Panc1 (cell line): Measurements from ENCODE around the gene CCDC183.
"Not testable (repeated sequence)": the region's sequence is repeated elsewhere in the genome, so short reads cannot be mapped to it uniquely, and the experiment has no call there.

Experiments
- POLR2AphosphoS5 ChIP-seq: IDR thresholded peaks from 2 replicates; pipeline ENCODE4 v1.6.1; 2012; ENCODE audit warnings: mild to moderate bottlenecking, low read depth, low read length, moderate library complexity
- SIN3A ChIP-seq: IDR thresholded peaks from 2 replicates; pipeline ENCODE4 v1.6.1; 2012; ENCODE audit warnings: low read depth, mild to moderate bottlenecking, low read length, moderate library complexity, borderline replicate concordance; ENCODE audit not compliant: insufficient read depth
- TF ChIP-seq, protein P1 (sequence below): fragments of 450-650 bp; IDR thresholded peaks from 2 replicates; pipeline ENCODE4 v1.5.1; 2017; ENCODE audit warnings: mild to moderate bottlenecking
- TF ChIP-seq, protein P2 (sequence below), 2 experiments: IDR thresholded peaks; 2 replicates each; pipeline ENCODE4 v1.6.1; 2011 to 2012; ENCODE audit warnings: low read depth in 2 of 2, control low read depth in 1 of 2, low read length in 1 of 2, mild to moderate bottlenecking in 1 of 2, moderate library complexity in 1 of 2; ENCODE audit not compliant: insufficient read depth in 1 of 2

DNA sequence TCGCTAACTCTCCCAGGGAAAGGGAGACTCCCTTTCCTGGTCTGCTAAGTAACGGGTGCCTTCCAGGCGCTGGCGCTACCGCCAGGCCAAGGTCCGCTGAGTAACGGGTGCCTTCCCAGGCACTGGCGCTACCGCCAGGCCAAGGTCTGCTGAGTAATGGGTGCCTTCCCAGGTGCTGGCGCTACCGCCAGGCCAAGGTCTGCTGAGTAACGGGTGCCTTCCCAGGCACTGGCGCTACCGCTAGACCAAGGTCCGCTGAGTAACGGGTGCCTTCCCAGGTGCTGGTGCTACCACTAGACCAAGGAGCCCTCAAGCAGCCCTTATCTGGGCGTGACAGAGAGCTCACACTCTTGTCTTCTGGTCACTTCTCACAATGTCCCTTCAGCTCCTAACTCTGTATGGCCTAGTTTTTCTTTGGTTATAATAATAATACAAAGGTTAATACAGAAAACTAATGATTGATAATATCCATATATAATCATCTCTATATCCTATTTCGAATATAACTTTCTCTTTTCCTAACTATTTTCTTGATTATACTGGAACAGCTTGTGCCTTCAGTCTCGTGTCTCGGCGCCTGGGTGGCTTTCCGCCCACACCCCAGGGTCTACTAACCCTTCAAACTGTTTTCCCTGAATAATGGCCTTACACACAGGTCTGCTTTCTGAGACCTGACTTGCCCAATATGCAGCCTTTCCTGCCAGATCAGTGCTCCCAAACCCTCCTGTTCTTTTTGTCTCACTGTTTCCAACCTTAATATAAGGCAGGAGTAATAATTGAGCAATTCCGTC is 10.4 kb upstream of the CCDC183 start:
- TF ChIP-seq, protein P1, sequence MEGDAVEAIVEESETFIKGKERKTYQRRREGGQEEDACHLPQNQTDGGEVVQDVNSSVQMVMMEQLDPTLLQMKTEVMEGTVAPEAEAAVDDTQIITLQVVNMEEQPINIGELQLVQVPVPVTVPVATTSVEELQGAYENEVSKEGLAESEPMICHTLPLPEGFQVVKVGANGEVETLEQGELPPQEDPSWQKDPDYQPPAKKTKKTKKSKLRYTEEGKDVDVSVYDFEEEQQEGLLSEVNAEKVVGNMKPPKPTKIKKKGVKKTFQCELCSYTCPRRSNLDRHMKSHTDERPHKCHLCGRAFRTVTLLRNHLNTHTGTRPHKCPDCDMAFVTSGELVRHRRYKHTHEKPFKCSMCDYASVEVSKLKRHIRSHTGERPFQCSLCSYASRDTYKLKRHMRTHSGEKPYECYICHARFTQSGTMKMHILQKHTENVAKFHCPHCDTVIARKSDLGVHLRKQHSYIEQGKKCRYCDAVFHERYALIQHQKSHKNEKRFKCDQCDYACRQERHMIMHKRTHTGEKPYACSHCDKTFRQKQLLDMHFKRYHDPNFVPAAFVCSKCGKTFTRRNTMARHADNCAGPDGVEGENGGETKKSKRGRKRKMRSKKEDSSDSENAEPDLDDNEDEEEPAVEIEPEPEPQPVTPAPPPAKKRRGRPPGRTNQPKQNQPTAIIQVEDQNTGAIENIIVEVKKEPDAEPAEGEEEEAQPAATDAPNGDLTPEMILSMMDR: not testable (repeated sequence)
- TF ChIP-seq POLR2AphosphoS5, SIN3A: not testable (repeated sequence)
- TF ChIP-seq, protein P2, sequence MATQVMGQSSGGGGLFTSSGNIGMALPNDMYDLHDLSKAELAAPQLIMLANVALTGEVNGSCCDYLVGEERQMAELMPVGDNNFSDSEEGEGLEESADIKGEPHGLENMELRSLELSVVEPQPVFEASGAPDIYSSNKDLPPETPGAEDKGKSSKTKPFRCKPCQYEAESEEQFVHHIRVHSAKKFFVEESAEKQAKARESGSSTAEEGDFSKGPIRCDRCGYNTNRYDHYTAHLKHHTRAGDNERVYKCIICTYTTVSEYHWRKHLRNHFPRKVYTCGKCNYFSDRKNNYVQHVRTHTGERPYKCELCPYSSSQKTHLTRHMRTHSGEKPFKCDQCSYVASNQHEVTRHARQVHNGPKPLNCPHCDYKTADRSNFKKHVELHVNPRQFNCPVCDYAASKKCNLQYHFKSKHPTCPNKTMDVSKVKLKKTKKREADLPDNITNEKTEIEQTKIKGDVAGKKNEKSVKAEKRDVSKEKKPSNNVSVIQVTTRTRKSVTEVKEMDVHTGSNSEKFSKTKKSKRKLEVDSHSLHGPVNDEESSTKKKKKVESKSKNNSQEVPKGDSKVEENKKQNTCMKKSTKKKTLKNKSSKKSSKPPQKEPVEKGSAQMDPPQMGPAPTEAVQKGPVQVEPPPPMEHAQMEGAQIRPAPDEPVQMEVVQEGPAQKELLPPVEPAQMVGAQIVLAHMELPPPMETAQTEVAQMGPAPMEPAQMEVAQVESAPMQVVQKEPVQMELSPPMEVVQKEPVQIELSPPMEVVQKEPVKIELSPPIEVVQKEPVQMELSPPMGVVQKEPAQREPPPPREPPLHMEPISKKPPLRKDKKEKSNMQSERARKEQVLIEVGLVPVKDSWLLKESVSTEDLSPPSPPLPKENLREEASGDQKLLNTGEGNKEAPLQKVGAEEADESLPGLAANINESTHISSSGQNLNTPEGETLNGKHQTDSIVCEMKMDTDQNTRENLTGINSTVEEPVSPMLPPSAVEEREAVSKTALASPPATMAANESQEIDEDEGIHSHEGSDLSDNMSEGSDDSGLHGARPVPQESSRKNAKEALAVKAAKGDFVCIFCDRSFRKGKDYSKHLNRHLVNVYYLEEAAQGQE (IDR thresholded peaks at IDR 0.05; ENCODE audit: insufficient read depth in 1 of 2, low read depth in 2 of 2, low read length in 1 of 2): not testable (repeated sequence)
